ENCODE measurements around the gene TMEM51.
"Not testable (repeated sequence)": the region's sequence is repeated elsewhere in the genome, so short reads cannot be mapped to it uniquely, and the experiment has no call there.

The TMEM51 gene

DNA sequence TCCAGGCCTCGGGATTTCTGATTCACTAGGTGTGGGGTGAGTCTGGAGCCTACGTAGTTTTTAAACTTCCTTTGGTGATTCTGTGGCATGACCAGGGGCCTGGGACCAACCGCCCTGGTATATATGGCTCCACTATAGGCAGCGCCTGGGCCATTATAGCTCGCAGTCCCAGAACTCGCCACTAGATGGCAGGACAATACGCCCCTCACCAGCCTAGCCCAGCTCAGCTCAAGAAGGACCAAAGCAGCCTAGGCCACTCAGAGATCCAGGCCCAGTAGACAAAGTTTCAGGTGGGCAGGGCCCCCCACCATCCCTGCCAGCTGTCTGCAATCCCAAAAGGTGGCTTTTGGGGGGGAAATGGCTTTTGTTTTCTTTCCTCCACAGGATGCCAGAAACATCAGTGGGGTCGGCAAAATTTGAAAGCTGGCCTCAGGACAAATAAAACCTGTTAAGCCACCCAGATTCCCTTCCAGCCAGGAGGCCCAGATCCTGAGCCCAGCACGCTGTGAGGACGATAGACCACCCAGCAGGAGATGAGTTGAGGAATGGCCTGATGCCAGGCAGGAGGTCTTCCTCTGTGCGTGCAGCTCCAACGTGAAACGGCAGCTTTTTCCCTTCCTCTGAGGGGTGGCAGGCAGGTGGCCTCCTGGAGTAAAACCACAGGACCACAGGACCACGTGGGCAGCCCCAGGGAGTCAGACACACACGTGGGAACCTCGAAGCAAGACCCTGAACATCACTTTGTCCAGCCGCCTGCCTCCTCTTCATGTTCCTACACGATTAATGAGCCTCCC lies 24.8 kb upstream of the TMEM51 start:
- Histone ChIP-seq H3K36me3 (ENCODE audit: control insufficient read depth in 1 of 2, insufficient read depth in 2 of 2, low read length in 2 of 2) (no peaks in the 10 kb centered on the region), H3K27ac (ENCODE audit: low read length) (no peak overlapping the region), H3K27me3 (ENCODE audit: low read depth, low read length) (no peaks in the 10 kb centered on the region), H3K4me3 (ENCODE audit: low read depth in 1 of 2, low read length in 2 of 2) (no peak overlapping the region), H3K4me1 (ENCODE audit: control insufficient read depth in 1 of 2, insufficient read depth in 2 of 2, low read length in 2 of 2) (no peaks in the 10 kb centered on the region), H3K9me3 (ENCODE audit: control insufficient read depth in 1 of 2, low read length in 2 of 2) (no peaks in the 10 kb centered on the region)

DNA sequence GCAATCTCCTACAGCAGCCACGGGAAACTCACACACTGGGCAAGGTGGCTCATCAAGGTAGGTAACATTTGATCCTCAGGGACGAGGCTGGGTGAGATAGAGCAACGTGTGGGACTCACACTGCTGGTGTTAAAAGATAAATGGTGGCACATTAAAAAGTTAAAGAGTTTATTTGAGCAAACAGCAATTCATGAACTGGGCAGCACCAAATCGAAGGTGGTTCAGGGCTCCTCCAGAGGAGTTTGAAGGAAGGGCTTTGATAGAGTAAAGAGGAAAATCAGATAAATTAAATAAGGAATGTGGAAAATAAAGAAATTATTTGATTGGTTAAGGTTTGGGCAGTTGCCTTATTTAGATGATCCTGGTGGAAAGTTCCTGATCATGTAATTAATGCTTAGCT lies 23.6 kb upstream of the TMEM51 start:
- Histone ChIP-seq H3K4me3 (ENCODE audit: low read depth in 1 of 2, low read length in 2 of 2) (no peak overlapping the region), H3K36me3 (ENCODE audit: control insufficient read depth in 1 of 2, insufficient read depth in 2 of 2, low read length in 2 of 2) (no peaks in the 10 kb centered on the region), H3K27ac (ENCODE audit: low read length) (no peak overlapping the region), H3K27me3 (ENCODE audit: low read depth, low read length) (no peaks in the 10 kb centered on the region), H3K4me1 (ENCODE audit: control insufficient read depth in 1 of 2, insufficient read depth in 2 of 2, low read length in 2 of 2) (no peaks in the 10 kb centered on the region), H3K9me3 (ENCODE audit: control insufficient read depth in 1 of 2, low read length in 2 of 2) (no peaks in the 10 kb centered on the region)

DNA sequence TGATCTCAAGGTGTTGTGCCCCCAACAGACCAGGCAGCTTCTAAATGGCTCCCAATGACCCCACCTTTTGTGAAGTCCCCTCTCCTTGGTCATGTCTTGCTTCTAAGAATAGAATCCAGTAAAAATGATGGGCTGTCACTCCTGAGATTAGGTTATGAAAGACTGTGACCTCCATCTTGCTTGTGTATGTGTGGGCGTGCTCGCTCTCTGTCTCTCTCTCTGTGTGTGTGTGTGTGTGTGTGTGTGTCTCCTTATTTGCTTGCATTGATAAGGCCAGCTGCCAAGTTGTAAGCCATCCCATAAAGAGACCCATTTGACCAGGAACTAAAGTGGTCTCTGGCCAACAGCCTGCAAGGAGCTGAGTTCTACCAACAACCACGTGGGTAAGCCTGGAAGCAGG lies 22.9 kb upstream of the TMEM51 start:
- no peaks in the 10 kb centered on the region for H3K27me3 ChIP-seq (ENCODE audit: low read depth, low read length)
- H3K9me3 ChIP-seq (ENCODE audit: control insufficient read depth in 1 of 2, low read length in 2 of 2), result no peaks in the 10 kb centered on the region
- H3K4me1 ChIP-seq (ENCODE audit: control insufficient read depth in 1 of 2, insufficient read depth in 2 of 2, low read length in 2 of 2), result no peaks in the 10 kb centered on the region
- H3K27ac ChIP-seq (ENCODE audit: low read length), result no peak overlapping the region
- no peak overlapping the region for H3K4me3 ChIP-seq (ENCODE audit: low read depth in 1 of 2, low read length in 2 of 2)
- H3K36me3 ChIP-seq (ENCODE audit: control insufficient read depth in 1 of 2, insufficient read depth in 2 of 2, low read length in 2 of 2), result no peaks in the 10 kb centered on the region

DNA sequence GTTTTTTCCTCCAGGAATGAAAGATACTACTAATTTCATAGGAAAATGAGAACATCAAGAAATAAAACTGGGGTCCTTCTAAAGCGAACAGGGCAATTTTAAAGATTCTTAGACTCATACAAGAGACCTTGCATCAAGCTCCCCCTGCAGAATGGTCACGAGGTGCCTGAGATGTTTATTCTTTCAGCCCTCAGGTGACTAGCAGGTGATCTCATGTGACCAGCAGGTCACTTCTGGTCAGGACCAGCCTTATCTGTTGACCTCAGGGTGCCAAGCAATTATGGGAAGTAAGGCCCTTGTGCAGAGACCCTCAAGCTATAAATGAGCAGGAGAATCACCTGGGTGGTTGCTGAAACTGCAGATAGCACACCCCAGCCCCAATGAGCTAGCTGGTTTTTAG lies 20.6 kb upstream of the TMEM51 start:
- Histone ChIP-seq H3K36me3 (ENCODE audit: control insufficient read depth in 1 of 2, insufficient read depth in 2 of 2, low read length in 2 of 2) (no peaks in the 10 kb centered on the region), H3K4me1 (ENCODE audit: control insufficient read depth in 1 of 2, insufficient read depth in 2 of 2, low read length in 2 of 2) (no peaks in the 10 kb centered on the region), H3K27ac (ENCODE audit: low read length) (no peak overlapping the region), H3K27me3 (ENCODE audit: low read depth, low read length) (no peaks in the 10 kb centered on the region), H3K4me3 (ENCODE audit: low read depth in 1 of 2, low read length in 2 of 2) (no peak overlapping the region), H3K9me3 (ENCODE audit: control insufficient read depth in 1 of 2, low read length in 2 of 2) (no peaks in the 10 kb centered on the region)

DNA sequence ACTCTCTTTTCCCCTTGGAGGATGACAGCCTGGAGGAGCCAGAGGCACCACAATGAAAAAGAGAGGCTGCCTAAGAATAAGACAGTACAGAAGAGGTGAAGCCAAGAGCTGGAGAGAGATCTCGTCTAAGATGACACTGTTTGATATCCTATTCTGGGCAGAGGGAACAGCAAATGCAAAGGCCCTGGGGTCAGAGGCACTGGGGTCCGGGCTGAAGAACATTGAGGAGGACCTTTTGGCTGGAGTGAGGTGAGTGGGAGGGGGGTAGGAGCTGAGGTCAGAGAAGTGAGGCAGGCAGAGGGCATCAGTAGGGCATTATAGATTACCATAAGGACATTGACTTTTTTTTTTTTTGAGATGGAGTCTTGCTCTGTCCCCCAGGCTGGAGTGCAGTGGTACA lies 19.3 kb upstream of the TMEM51 start:
- Histone ChIP-seq H3K9me3 (ENCODE audit: control insufficient read depth in 1 of 2, low read length in 2 of 2) (no peaks in the 10 kb centered on the region), H3K27me3 (ENCODE audit: low read depth, low read length) (no peaks in the 10 kb centered on the region), H3K27ac (ENCODE audit: low read length) (no peak overlapping the region), H3K4me1 (ENCODE audit: control insufficient read depth in 1 of 2, insufficient read depth in 2 of 2, low read length in 2 of 2) (no peaks in the 10 kb centered on the region), H3K4me3 (ENCODE audit: low read depth in 1 of 2, low read length in 2 of 2) (no peak overlapping the region), H3K36me3 (ENCODE audit: control insufficient read depth in 1 of 2, insufficient read depth in 2 of 2, low read length in 2 of 2) (no peaks in the 10 kb centered on the region)

DNA sequence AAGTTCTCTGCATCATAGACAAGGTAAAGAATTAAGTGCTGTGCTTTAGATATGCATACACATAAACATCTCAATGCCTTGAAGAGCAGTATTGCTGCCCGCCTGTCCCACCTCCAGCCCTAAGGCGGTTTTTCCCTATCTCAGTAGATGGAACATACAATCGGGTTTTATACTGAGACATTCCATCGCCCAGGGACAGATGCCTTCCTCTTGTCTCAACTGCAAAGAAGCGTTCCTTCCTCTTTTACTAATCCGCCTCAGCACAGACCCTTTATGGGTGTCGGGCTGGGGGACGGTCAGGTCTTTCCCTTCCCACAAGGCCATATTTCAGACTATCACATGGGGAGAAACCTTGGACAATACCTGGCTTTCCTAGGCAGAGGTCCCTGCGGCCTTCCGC lies 17.9 kb upstream of the TMEM51 start:
- H3K4me3 ChIP-seq (ENCODE audit: low read depth in 1 of 2, low read length in 2 of 2); H3K36me3 ChIP-seq (ENCODE audit: control insufficient read depth in 1 of 2, insufficient read depth in 2 of 2, low read length in 2 of 2); H3K9me3 ChIP-seq (ENCODE audit: control insufficient read depth in 1 of 2, low read length in 2 of 2); H3K27ac ChIP-seq (ENCODE audit: low read length); H3K27me3 ChIP-seq (ENCODE audit: low read depth, low read length); H3K4me1 ChIP-seq (ENCODE audit: control insufficient read depth in 1 of 2, insufficient read depth in 2 of 2, low read length in 2 of 2): not testable (repeated sequence)

DNA sequence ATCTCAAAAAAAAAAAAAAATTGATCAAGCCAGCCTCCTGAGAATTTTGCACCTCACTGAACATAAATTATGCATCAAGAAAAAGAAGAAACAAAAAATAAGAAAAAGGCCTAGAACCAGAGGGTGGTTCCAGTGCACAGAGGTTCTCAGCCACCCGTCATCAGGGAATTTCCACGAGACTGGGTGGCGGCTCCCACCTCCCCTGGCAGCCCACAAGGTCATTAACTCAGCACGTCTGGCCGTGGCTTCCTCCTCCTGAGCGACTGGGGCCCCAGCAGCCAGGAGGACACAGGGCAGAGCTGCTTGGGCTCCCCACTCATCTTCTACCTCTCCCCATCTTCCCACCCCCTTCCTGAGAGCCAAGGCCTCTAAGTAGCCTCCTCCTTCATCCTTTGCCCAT lies 15.7 kb upstream of the TMEM51 start:
- H3K36me3 ChIP-seq (ENCODE audit: control insufficient read depth in 1 of 2, insufficient read depth in 2 of 2, low read length in 2 of 2), result no peaks in the 10 kb centered on the region
- H3K9me3 ChIP-seq (ENCODE audit: control insufficient read depth in 1 of 2, low read length in 2 of 2), result no peaks in the 10 kb centered on the region
- no peak overlapping the region for H3K27ac ChIP-seq (ENCODE audit: low read length)
- no peaks in the 10 kb centered on the region for H3K4me1 ChIP-seq (ENCODE audit: control insufficient read depth in 1 of 2, insufficient read depth in 2 of 2, low read length in 2 of 2)
- no peak overlapping the region for H3K4me3 ChIP-seq (ENCODE audit: low read depth in 1 of 2, low read length in 2 of 2)
- no peaks in the 10 kb centered on the region for H3K27me3 ChIP-seq (ENCODE audit: low read depth, low read length)

DNA sequence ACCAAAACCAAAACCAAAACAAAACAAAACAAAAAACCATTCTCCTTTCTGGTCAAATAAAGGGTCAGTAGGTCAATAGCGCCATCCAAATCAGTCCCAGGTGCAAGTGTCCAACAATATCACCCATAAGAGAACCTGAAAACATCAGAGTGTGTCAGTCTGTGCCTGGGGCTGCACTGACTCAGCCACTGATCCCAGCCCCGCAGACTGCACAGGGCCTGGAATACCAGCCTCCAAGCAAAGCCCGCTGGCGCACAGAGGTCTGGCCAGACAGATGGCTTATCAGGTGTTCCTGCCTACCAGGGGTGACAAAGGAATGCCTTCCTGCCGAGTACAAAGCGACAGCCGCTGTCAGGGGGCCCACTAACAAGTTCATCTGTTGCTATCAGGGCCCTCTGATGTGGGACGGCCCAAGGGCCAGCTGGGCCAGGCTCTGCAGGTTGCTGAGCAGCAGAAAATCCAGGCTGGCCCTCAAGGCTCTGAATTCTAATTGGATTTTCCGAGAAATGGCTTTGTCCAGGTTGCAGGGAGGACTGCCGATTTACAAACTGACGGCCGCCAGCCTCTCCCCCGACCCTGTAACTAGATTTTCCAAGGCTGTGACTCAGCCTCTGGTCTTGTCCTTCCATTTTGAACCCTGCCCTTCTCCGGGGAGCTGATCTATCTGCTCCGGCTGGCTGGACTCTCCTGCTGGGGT lies 13.7 kb upstream of the TMEM51 start:
- no peaks in the 10 kb centered on the region for H3K27me3 ChIP-seq (ENCODE audit: low read depth, low read length)
- H3K27ac ChIP-seq (ENCODE audit: low read length), result no peak overlapping the region

DNA sequence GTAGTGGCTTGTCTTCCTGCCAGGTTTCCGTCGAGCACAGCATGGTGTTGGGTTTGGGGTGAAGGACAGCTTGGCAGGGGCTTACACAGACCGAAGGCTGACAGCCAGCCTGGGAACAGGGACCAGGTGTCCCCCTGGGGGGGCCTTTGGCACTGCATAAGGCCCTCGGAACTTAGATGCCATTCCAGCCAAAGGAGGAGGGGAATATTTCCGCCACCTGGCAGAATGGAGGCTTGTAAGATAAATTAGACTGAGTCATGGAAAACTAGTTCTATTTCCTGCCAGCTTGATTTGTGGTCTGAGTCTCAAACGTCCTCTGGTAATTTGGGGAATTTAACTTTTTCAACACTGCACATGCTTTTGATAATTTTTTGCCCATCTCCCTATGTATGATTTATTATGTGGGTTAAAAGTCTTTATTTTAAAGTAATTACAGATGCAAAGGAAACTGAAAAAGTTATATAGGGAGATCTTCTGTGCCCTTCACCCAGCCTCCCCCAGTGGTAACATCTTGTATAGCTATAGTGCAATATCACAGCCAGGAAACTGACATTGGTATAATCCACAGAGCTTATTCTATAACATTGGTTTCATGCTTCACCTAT lies 11.5 kb upstream of the TMEM51 start:
- H3K27me3 ChIP-seq (ENCODE audit: low read depth, low read length), result no peaks in the 10 kb centered on the region
- no peaks in the 10 kb centered on the region for H3K4me1 ChIP-seq (ENCODE audit: control insufficient read depth in 1 of 2, insufficient read depth in 2 of 2, low read length in 2 of 2)
- no peaks in the 10 kb centered on the region for H3K36me3 ChIP-seq (ENCODE audit: control insufficient read depth in 1 of 2, insufficient read depth in 2 of 2, low read length in 2 of 2)
- H3K27ac ChIP-seq (ENCODE audit: low read length), result no peak overlapping the region
- H3K4me3 ChIP-seq (ENCODE audit: low read depth in 1 of 2, low read length in 2 of 2), result no peak overlapping the region
- no peaks in the 10 kb centered on the region for H3K9me3 ChIP-seq (ENCODE audit: control insufficient read depth in 1 of 2, low read length in 2 of 2)

More for the DNA sequence above, 13.7 kb upstream of the TMEM51 start:
- no peaks in the 10 kb centered on the region for H3K4me1 ChIP-seq (ENCODE audit: control insufficient read depth in 1 of 2, insufficient read depth in 2 of 2, low read length in 2 of 2)
- no peaks in the 10 kb centered on the region for H3K36me3 ChIP-seq (ENCODE audit: control insufficient read depth in 1 of 2, insufficient read depth in 2 of 2, low read length in 2 of 2)
- H3K4me3 ChIP-seq (ENCODE audit: low read depth in 1 of 2, low read length in 2 of 2), result no peak overlapping the region
- H3K9me3 ChIP-seq (ENCODE audit: control insufficient read depth in 1 of 2, low read length in 2 of 2), result no peaks in the 10 kb centered on the region

DNA sequence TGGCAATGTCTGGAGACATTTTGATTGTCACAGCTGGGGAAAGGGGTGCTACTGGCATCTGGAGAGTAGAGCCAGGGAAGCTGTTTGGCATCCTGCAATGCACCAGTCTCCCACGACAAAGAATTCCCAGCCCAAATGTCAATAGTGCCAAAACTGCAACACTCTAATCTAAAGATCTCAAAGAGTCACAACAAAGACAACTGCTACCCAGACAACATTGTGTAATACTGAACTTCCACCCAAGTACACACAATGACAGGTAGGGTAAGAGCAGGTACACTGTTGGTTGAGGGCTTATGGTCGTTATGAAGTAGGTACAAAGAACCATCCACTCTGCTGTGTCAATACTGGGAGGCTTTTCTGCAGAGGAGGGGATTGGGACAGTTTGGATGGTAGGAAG lies 8.2 kb upstream of the TMEM51 start:
- Histone ChIP-seq H3K4me1 (ENCODE audit: control insufficient read depth in 1 of 2, insufficient read depth in 2 of 2, low read length in 2 of 2) (no peaks in the 10 kb centered on the region), H3K27ac (ENCODE audit: low read length) (no peak overlapping the region), H3K4me3 (ENCODE audit: low read depth in 1 of 2, low read length in 2 of 2) (no peak overlapping the region), H3K27me3 (ENCODE audit: low read depth, low read length) (no peaks in the 10 kb centered on the region), H3K36me3 (ENCODE audit: control insufficient read depth in 1 of 2, insufficient read depth in 2 of 2, low read length in 2 of 2) (no peaks in the 10 kb centered on the region), H3K9me3 (ENCODE audit: control insufficient read depth in 1 of 2, low read length in 2 of 2) (no peaks in the 10 kb centered on the region)

DNA sequence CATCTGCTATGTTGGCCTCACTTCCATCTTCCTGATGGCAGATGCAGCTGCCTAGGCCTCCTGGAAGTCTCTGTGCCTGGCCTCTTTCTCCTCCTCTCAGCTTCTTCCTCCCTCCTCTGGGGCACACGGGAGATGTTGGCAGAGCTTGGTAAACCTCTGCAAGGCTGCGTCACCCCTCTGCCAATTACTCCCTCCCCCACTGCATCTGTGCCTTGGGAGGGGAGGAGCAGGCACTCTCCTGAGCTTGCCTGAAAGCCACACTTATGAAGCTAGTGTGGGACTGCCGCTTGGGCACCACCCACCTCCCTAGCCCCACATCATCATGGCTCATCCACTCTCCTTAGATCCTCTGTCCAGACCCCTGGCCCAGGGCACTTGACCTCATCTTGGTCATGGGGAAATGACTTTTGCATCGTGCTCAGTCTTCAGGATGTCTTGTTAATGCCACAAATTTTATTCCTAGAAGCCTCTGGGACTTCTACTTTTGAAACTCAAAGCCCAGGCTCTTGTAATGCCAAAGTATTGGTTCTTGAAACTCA lies 7.3 kb upstream of the TMEM51 start:
- Histone ChIP-seq H3K9me3 (ENCODE audit: control insufficient read depth in 1 of 2, low read length in 2 of 2) (no peaks in the 10 kb centered on the region), H3K4me1 (ENCODE audit: control insufficient read depth in 1 of 2, insufficient read depth in 2 of 2, low read length in 2 of 2) (peaks cover 0 to 2% of the 10 kb centered on the region in 2 donors), H3K27ac (ENCODE audit: low read length) (no peak overlapping the region)

More for the DNA sequence above, 7.3 kb upstream of the TMEM51 start:
- Histone ChIP-seq H3K4me3 (ENCODE audit: low read depth in 1 of 2, low read length in 2 of 2) (no peak overlapping the region), H3K27me3 (ENCODE audit: low read depth, low read length) (no peaks in the 10 kb centered on the region), H3K36me3 (ENCODE audit: control insufficient read depth in 1 of 2, insufficient read depth in 2 of 2, low read length in 2 of 2) (no peaks in the 10 kb centered on the region)
